Activated CD8-positive, alpha-beta T cell treated with anti-CD3 and anti-CD28 coated beads for 36 hours (primary cell): ENCODE data around the gene ABCC2. TPM values are rescaled to one million over a fixed set of nuclear protein-coding genes. Genes with fewer than 3 reads are reported as not detected.

Experiments used
- ATAC-seq: fragments of 200-7000 bp; cut with Tn5 transposase; one replicate; pipeline ENCODE4 v1.10.0; 2021; ENCODE audit warnings: mild to moderate bottlenecking, moderate library complexity
- CTCF ChIA-PET: fragments of 350-600 bp; sonication (Branson Sonifier 250); formaldehyde crosslinking; loops from one replicate; lab custom pipeline; 2021; ENCODE audit warnings: antibody characterized with exemption; lab: Charles Lee
- POLR2A ChIA-PET: fragments of 350-600 bp; sonication (Branson Sonifier 250); formaldehyde crosslinking; loops from one replicate; lab custom pipeline; 2021; ENCODE audit warnings: antibody characterized with exemption; lab: Charles Lee
- DNase-seq: peaks from one replicate; pipeline ENCODE4 v3.0.0-alpha.2; 2020
- H3K27ac Mint-ChIP-seq: one replicate; pipeline ENCODE4 v1.8.0; 2021; ENCODE audit warnings: mild to moderate bottlenecking, mixed read lengths
- H3K27me3 Mint-ChIP-seq: one replicate; pipeline ENCODE4 v1.8.0; 2021; ENCODE audit warnings: mixed read lengths
- H3K36me3 Mint-ChIP-seq: one replicate; pipeline ENCODE4 v1.8.0; 2021; ENCODE audit warnings: low read depth, mixed read lengths
- H3K4me1 Mint-ChIP-seq: one replicate; pipeline ENCODE4 v1.8.0; 2021; ENCODE audit warnings: low read depth, mixed read lengths
- H3K4me3 Mint-ChIP-seq: one replicate; pipeline ENCODE4 v1.8.0; 2021; ENCODE audit warnings: mild to moderate bottlenecking, moderate library complexity, mixed read lengths
- H3K9me3 Mint-ChIP-seq: one replicate; pipeline ENCODE4 v1.8.0; 2021; ENCODE audit warnings: mixed read lengths
- intact Hi-C: fragments of 100-400 bp; cut with micrococcal nuclease; formaldehyde crosslinking; loops from one replicate; pipeline ENCODE4 v1.10.0; 2022
- total RNA-seq, 2 experiments: library from RNA; stranded (reverse); gene quantifications; one replicate each; pipeline ENCODE4 v1.2.3, GENCODE V29; 2021
- TF ChIP-seq, protein P1 (sequence below): fragments of 200-600 bp; IDR thresholded peaks from one replicate; pipeline ENCODE4 v1.8.0; 2022; ENCODE audit warnings: antibody characterized with exemption, mild to moderate bottlenecking

The ABCC2 gene
- total RNA-seq, 2 experiments from 2014 or later = 0.87 to 1.0 TPM

DNA sequence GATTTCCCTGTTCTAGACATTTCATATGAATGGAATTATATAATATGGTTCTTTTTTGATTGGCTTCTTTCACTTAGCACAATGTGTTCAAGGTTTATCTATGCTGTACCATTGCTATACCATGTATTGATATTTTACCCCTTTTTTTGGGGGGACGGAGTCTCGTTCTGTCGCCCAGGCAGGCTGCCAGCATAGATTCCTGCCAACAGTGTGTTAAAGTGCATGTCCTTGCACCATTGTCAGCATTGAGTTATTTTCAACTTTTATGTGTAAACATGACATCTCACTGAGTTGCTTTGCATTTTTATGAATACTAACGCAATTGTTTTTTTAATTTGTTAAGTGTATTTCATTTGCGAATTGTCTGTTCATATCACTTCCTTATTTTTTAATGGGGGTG, 4.9 kb downstream of the ABCC2 start:
- ATAC-seq (no peak), DNase-seq (no peak)
- Mint-ChIP-seq H3K9me3 (no peaks in the 10 kb centered on the region), H3K4me1 (no peaks in the 10 kb centered on the region), H3K36me3 (peaks cover 1% of the 10 kb centered on the region), H3K27ac (no peak overlapping the region), H3K4me3 (no peak overlapping the region), H3K27me3 (no peaks in the 10 kb centered on the region)
- POLR2A ChIA-PET = no interaction called here
- CTCF ChIA-PET = interaction anchor here (1.7 kb wide), 1 partner anchor 58 kb away, joined by 4 read pairs; no protein-coding TSS in a partner anchor
- intact Hi-C loops = no loop called here
- TF ChIP-seq, protein P1, sequence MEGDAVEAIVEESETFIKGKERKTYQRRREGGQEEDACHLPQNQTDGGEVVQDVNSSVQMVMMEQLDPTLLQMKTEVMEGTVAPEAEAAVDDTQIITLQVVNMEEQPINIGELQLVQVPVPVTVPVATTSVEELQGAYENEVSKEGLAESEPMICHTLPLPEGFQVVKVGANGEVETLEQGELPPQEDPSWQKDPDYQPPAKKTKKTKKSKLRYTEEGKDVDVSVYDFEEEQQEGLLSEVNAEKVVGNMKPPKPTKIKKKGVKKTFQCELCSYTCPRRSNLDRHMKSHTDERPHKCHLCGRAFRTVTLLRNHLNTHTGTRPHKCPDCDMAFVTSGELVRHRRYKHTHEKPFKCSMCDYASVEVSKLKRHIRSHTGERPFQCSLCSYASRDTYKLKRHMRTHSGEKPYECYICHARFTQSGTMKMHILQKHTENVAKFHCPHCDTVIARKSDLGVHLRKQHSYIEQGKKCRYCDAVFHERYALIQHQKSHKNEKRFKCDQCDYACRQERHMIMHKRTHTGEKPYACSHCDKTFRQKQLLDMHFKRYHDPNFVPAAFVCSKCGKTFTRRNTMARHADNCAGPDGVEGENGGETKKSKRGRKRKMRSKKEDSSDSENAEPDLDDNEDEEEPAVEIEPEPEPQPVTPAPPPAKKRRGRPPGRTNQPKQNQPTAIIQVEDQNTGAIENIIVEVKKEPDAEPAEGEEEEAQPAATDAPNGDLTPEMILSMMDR = no peak

DNA sequence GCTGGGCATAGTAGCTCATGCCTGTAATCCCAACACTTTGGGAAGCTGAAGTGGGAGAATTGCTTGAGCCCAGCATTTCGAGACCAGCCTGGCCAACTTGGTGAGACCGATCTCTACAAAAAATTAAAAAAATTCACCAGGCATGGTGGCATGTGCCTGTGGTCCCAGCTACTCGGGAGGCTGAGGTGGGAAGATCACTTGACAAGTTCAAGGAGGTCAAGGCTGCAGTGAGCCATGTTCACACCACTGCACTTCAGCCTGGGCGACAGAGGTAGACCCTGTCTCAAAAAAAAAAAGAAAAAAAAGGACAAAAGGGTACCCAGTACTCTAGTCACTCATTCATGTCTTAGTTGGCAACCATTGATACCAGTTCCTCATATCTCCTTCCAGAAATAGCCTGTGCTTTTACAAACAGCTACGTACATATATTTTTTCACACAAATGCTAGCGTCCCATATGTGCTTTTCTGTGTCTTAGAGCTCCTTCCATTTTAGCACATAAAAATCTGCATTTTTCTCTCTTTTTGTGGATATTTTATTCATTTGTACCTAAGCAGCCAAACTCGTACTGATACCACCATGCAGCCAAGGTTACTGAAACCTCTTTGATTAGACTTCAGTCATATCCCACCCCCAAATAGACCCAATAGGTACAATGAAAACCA, 5.5 kb downstream of the ABCC2 start:
- no peaks in the 10 kb centered on the region for H3K4me1 Mint-ChIP-seq
- no peak overlapping the region for H3K27ac Mint-ChIP-seq
- no peaks in the 10 kb centered on the region for H3K9me3 Mint-ChIP-seq
- ChIA-PET CTCF (interaction anchor here (1.6 to 1.7 kb wide), 2 partner anchors 58 to 258 kb away, joined by 4 to 5 read pairs; no protein-coding TSS in a partner anchor), POLR2A (no interaction called here)
- peaks cover 3% of the 10 kb centered on the region for H3K36me3 Mint-ChIP-seq
- TF ChIP-seq, protein P1 = no peak
- no peak overlapping the region for H3K4me3 Mint-ChIP-seq
- no peak for DNase-seq
- intact Hi-C loops = no loop called here
- H3K27me3 Mint-ChIP-seq = no peaks in the 10 kb centered on the region
- no peak for ATAC-seq

DNA sequence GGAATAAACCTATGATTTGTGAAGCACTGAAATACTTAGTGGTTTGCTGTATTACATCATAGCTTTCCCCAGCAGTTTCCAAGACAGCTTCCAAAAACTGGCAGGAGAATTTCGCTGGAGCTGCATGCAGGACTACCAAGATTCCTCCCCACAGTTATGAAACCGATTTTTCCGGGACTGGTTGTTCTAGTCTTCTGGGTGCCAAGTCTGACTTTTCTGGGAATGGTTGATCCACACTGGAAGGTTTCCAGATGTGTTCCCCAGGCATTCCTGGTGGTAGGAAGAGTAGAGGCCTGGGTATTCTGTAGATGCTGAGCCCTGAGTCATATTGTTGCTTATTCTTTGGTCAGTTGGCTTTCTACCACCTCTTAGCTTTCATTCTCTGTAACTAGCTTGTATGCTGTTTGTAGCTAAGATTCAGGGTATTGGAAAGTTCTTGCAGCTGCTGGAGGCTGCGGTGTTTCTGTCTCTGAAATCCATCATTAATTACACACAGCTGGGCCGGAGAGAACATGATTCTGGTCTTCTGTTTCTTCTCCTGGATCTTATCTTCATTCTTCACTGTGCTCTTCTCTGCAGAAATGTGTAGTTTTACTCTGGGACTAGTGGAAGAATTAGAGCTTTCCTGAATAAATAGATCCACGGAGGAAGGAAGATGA, 6.3 kb downstream of the ABCC2 start:
- no peak overlapping the region for H3K27ac Mint-ChIP-seq
- no peaks in the 10 kb centered on the region for H3K9me3 Mint-ChIP-seq
- intact Hi-C loops = no loop called here
- ATAC-seq (no peak), DNase-seq (no peak)
- H3K4me3 Mint-ChIP-seq = no peak overlapping the region
- ChIA-PET CTCF (interaction anchor here (1.6 kb wide), 1 partner anchor 257 kb away, joined by 5 read pairs; no protein-coding TSS in a partner anchor), POLR2A (no interaction called here)
- H3K27me3 Mint-ChIP-seq = no peaks in the 10 kb centered on the region
- H3K36me3 Mint-ChIP-seq = peaks cover 3% of the 10 kb centered on the region
- TF ChIP-seq, protein P1 = no peak
- H3K4me1 Mint-ChIP-seq = no peaks in the 10 kb centered on the region

GRCh38 chr10:99791831-99792230, 9.4 kb downstream of the ABCC2 start:
- no peak overlapping the region for H3K4me3 Mint-ChIP-seq
- intact Hi-C loops = no loop called here
- ATAC-seq = no peak
- H3K27ac Mint-ChIP-seq = no peak overlapping the region
- DNase-seq = no peak
- POLR2A ChIA-PET = no interaction called here
- H3K4me1 Mint-ChIP-seq = no peaks in the 10 kb centered on the region
- H3K9me3 Mint-ChIP-seq = no peaks in the 10 kb centered on the region
- H3K36me3 Mint-ChIP-seq = peaks cover 3% of the 10 kb centered on the region
- TF ChIP-seq, protein P1 = no peak
- no peaks in the 10 kb centered on the region for H3K27me3 Mint-ChIP-seq
- CTCF ChIA-PET = interaction anchor here (1.3 to 1.5 kb wide), 2 partner anchors 54 to 254 kb away, joined by 3 to 4 read pairs; no protein-coding TSS in a partner anchor

- TF ChIP-seq, protein P1 = no peak
- ATAC-seq (no peak), DNase-seq (no peak)
- Mint-ChIP-seq H3K9me3 (no peaks in the 10 kb centered on the region), H3K27ac (no peak overlapping the region), H3K4me3 (no peak overlapping the region), H3K4me1 (no peaks in the 10 kb centered on the region), H3K36me3 (peaks cover 3% of the 10 kb centered on the region), H3K27me3 (no peaks in the 10 kb centered on the region)
- CTCF ChIA-PET = interaction anchor here (1.0 kb wide), 1 partner anchor 252 kb away, joined by 3 read pairs; no protein-coding TSS in a partner anchor
- intact Hi-C loops = no loop called here
- POLR2A ChIA-PET = no interaction called here
These were observed 11.4 kb downstream of the ABCC2 start for GRCh38 chr10:99793819-99794218.
